ENCODE results near the gene TCP11L2.
"Not testable (repeated sequence)": the region's sequence is repeated elsewhere in the genome, so short reads cannot be mapped to it uniquely, and the experiment has no call there.

TCP11L2 gene

GRCh38 chr12:106353175-106353574 is 50.6 kb downstream of the TCP11L2 start:
- DNase-seq, result no peak

- DNase-seq, result peak; percentile 94
Observed at GRCh38 chr12:106357549-106358395, 55.2 kb downstream of the TCP11L2 start, which contains the start of gene POLR3B. Gene POLR3B (plus strand): TSS chr12:106357748. CDS start chr12:106357880, 132 bp downstream.

- DNase-seq, result no peak
Observed at GRCh38 chr12:106358396-106359241, 56.1 kb downstream of the TCP11L2 start.

GRCh38 chr12:106359646-106360399 is 57.3 kb downstream of the TCP11L2 start:
- no peak for DNase-seq

GRCh38 chr12:106360400-106360994 is 58.0 kb downstream of the TCP11L2 start:
- DNase-seq, result no peak

DNA sequence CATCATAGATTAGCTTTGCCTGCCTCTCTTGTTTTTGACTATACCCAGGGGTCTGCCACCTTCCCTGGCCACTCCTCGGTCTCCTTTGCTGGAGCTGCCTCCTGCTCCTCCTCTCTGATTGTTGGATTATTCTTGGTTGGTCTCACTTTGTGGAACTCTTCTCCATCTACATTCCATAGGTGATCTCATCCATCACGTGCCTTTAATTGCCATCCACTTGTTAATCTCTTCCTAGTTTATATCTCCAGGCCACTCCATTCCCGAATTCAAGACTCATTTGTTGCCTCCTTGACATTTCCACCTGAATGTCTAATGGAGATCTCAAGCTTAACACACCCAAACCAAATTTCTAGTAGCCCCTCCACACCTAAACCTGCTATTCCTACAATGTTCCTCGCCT is 60.4 kb downstream of the TCP11L2 start:
- no peak for DNase-seq

- DNase-seq, result no peak
Observed at GRCh38 chr12:106364261-106364660, 61.7 kb downstream of the TCP11L2 start.

GRCh38 chr12:106369624-106370346 is 67.3 kb downstream of the TCP11L2 start:
- DNase-seq, result no peak

- no peak for DNase-seq
Observed at GRCh38 chr12:106378788-106379187, 76.3 kb downstream of the TCP11L2 start.

DNA sequence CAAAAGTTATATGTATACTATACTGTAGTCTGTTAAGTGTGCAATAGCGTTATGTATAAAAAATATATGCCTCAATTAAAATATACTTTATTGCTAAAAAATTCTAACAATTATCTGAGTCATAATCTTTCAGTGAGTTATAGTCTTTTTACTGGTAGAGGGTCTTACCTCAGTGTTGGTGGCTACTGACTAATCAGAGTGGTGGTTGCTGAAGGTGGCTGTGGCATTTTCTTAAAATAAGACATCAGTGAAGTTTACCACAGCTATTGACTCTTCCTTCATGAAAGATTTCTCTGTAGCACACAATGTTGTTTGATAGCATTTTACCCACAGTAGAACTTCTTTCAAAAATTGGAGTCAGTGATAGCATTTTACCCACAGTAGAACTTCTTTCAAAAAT is 78.4 kb downstream of the TCP11L2 start:
- no peak for DNase-seq

DNA sequence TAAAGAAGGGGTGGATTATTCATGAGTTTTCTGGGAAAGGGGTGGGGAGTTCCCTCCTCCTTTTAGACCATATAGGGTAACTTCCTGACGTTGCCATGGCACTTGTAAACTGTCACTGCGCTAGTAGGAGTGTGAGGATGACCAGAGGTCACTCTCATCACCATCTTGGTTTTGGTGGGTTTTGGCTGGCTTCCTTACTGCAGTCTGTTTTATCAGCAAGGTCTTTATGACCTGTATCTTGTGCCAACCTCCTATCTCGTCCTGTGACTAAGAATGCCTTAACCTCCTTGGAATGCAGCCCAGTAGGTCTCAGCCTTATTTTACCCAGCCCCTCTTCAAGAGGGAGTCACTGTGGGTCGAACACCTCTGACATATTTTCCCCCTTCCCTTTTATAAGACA is 79.3 kb downstream of the TCP11L2 start:
- DNase-seq, result not testable (repeated sequence)

GRCh38 chr12:106386813-106387535 is 84.4 kb downstream of the TCP11L2 start:
- no peak for DNase-seq

DNA sequence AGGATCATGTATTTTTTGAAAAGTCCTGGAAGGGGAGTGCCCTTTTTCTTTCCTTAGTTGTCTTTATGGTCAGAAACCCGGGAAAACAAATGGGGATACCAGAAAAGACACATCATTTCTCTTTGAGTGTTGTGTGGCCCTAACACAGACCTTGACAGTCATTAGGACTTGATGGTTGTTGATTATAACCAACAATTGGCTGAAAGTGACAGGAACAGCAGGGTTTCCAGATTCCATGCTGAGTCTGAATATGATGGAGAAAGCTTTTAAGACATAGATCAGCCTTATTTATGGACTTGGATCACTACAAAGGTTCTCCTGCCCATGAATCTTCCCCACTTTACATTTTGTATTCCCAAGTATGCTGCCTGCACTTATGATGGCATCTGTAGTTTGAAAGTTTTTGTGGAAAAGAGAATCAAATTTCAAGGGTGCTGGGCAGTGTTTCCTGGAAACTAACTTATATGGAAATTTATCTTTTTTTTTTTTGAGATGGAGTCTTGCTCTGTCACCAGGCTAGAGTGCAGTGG is 85.4 kb downstream of the TCP11L2 start:
- DNase-seq, result no peak

GRCh38 chr12:106389151-106389550 is 86.6 kb downstream of the TCP11L2 start:
- DNase-seq, result no peak

DNA sequence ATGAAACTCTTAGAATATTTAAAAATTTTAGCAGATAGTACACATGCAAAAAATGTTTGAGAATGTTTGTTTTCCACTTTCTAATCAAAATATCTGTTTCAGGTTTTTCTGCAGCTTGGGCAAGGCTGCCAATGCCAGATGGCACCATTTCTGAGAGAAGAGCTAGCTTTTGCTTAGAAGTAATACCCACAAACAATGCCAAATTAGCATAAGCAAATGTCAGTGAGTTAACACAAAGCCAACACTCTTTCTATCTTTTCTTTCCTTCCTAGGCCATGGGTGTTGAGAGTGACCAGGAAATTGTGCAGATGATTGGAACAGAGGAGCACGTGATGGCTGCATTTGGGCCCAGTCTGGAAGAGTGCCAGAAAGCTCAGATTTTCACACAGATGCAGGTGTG is 90.2 kb downstream of the TCP11L2 start:
- no peak for DNase-seq
